HTR-8/SVneo (cell line): ENCODE measurements around the gene VCL.
"Not testable (repeated sequence)": the region's sequence is repeated elsewhere in the genome, so short reads cannot be mapped to it uniquely, and the experiment has no call there.

Experiments
- DNase-seq: peaks from one replicate; pipeline ENCODE4 v3.0.0; 2011; ENCODE audit warnings: low spot score, mixed read lengths; ENCODE audit not compliant: insufficient read length
- FAIRE-seq: peaks from 2 replicates; lab custom pipeline; 2011; peaks lifted over from hg19 to GRCh38; lab: Jason Lieb, UNC

Gene VCL

GRCh38 chr10:74137992-74138391, 140.1 kb downstream of the VCL start:
- FAIRE-seq: no peak

GRCh38 chr10:74138596-74138995, 140.7 kb downstream of the VCL start:
- DNase-seq, FAIRE-seq: not testable (repeated sequence)

More at GRCh38 chr10:74137992-74138391, 140.1 kb downstream of the VCL start:
- DNase-seq: no peak

GRCh38 chr10:74139981-74140380, 142.1 kb downstream of the VCL start:
- FAIRE-seq: no peak
- DNase-seq: no peak

- no peak for FAIRE-seq
- DNase-seq: no peak
Measured at GRCh38 chr10:74140553-74140952, 142.6 kb downstream of the VCL start.

DNA sequence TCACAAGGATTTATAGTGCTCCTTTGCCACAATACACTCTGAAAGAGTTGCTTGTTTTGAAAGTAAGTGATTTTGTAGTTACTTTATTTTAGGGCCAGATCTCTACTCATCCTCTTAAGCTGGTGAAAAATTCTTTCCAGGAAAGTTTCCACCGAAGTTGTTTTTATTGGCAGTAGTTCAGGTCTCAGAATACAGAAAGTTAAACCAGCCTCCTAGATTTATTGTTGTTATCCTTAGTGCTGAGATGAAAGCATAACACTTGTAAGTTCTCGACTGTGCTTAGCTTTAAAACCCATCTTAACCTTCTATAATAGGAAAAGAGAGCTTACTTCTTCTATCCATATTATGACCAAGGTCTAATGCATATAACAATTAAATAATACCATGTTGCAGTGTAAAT, 147.2 kb downstream of the VCL start:
- no peak for FAIRE-seq
- DNase-seq: peak; percentile 57

DNA sequence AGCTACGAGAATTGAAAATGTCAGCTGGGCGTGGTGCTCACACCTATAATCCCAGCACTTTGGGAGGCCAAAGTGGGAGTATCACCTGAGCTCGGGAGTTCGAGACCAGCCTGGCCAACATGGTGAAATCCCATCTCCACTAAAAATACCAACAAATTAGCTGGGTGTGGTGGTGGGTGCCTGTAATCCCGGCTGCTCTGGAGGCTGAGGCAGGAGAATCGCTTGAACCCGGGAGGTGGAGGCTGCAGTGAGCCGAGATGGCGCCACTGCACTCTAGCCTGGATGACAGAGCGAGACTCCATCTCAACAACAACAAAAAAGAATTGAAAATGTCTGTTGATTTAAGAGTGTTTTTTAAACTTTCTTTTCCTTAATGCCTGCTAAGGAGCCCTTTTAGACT, 149.1 kb downstream of the VCL start:
- FAIRE-seq, DNase-seq: not testable (repeated sequence)

GRCh38 chr10:74150204-74150989, 152.5 kb downstream of the VCL start, which contains the start of gene AP3M1:
TSS of gene AP3M1 (minus strand) at chr10:74150828. CDS start at chr10:74138379, 12,449 bp downstream.
- peak; percentile 88 for DNase-seq
- no peak for FAIRE-seq

DNA sequence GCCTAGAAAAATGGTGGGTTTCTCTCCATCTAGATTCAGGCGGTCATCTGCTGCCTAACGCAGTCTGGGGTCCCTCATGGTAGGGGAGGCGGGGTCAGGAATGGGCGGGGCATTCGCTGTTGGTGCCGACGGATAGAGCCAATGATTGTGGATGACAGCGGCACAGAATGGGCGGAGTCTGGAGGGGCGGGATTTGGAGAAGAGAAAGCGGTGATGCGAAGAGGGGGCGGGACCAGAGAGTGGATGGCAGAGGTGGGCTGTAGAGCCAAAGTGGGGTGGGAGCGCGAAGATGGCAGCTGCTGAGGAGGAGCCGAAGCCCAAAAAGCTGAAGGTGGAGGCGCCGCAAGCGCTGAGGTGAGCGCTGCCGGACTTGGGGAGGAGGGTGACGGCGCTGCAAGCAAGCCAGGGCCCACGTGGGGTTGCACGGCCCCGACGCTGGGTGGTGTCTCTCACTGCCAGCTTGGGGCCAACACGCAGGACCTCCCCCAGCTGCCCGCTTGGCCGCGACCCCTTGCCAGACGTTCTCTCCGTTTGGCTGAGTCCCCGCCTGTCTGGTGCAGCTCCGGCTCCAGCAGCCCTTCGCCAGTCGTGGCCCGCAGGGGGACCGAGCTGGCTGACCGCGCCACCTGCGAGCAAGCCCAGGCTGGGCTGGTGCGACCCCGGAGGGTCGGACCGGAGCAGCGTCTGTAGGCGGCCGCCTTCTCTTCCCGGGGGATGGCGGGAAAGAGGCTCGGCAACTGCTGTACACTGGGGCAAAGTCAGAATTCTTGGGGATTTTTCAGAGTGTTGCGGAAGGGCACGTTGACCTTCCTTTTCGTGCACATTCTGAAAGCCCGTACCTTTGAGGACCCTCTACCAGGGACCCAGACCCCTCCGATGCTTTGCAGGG, 153.3 kb downstream of the VCL start, which contains the start of gene ADK:
TSS of gene ADK (plus strand) at position 232 of the 889 bp plus-strand sequence. CDS start at position 290, 58 bp downstream.
- peak; percentile 97 for DNase-seq
- FAIRE-seq: peak; percentile 94

- DNase-seq: no peak
- FAIRE-seq: no peak
Measured at GRCh38 chr10:74151879-74152722, 154.2 kb downstream of the VCL start.

- FAIRE-seq (no peak), DNase-seq (no peak)
Measured at GRCh38 chr10:74153123-74153522, 155.2 kb downstream of the VCL start.

GRCh38 chr10:74153676-74154075, 155.8 kb downstream of the VCL start:
- no peak for FAIRE-seq
- no peak for DNase-seq

GRCh38 chr10:74156919-74157289, 159.0 kb downstream of the VCL start:
- DNase-seq: no peak
- FAIRE-seq: no peak

GRCh38 chr10:74160013-74160412, 162.1 kb downstream of the VCL start:
- DNase-seq (no peak), FAIRE-seq (no peak)

- DNase-seq: no peak
- no peak for FAIRE-seq
Measured at GRCh38 chr10:74163319-74164068, 165.6 kb downstream of the VCL start.

GRCh38 chr10:74164716-74165529, 167.0 kb downstream of the VCL start:
- DNase-seq (no peak), FAIRE-seq (no peak)

DNA sequence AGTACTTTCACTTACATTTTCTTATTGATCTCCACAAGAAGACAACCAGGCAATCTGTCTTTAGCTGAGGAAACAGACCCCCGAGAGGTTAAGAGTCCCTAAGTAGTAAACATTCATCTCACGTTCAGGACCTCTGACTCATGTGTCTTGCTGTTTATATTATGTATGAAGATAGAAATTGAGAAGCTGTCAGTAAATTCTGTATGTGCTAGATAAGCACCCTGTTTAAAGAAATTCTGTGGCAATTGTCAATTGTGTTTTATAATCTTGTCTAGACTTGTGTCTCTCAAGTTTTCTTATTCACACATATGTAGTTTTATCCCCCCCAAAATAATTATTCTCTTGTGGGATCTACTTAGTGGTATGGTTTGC, 167.6 kb downstream of the VCL start:
- FAIRE-seq (no peak), DNase-seq (peak; percentile 31)

DNA sequence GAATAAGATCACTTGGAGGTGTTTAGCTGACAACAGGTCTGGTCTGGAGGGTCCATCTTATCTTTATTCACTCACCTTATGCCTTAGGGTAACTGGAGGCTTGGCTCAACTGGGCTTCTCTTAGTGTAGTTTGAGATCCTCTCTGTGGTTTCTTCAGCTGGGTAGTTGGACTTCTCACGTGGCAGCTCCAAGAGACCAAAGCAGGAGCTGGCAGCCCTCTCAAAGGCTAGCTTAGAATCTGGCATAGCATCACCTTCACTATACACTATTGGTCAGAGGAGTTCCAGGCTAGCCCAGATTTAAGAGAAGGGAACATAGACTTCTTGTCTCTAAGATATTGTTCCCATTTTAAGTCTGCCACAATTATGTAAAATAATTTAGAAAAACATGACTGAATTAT, 169.5 kb downstream of the VCL start:
- no peak for DNase-seq
- no peak for FAIRE-seq
